ENCODE measurements around the gene RABGAP1L.
"Not testable (repeated sequence)": the region's sequence is repeated elsewhere in the genome, so short reads cannot be mapped to it uniquely, and the experiment has no call there.

The RABGAP1L gene

GRCh38 chr1:174702011-174702410 is 542.7 kb downstream of the RABGAP1L start:
- H3K4me3 ChIP-seq (ENCODE audit: low read depth, low read length), result no peak overlapping the region
- no peak for TF ChIP-seq CTCF (IDR thresholded peaks at IDR 0.05; ENCODE audit: low read depth, low read length)

DNA sequence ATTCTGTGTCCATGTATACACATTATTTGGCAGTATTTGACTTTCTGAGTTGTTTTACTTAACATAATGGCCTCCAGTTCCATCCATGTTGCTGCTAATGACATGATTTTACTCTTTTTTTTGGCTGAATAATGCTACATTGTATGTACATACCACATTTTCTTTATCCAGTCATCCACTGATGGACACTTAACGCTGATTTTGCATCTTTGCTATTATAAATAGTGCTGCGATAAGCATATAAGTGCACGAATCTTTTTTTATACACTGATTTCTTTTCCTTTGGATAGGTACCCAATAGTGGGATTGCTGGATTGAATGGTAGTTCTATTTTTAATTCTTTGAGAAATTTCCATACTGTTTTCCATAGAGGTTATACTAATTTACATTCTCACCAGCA is 544.0 kb downstream of the RABGAP1L start:
- TF ChIP-seq CTCF (IDR thresholded peaks at IDR 0.05; ENCODE audit: low read depth, low read length), result no peak

DNA sequence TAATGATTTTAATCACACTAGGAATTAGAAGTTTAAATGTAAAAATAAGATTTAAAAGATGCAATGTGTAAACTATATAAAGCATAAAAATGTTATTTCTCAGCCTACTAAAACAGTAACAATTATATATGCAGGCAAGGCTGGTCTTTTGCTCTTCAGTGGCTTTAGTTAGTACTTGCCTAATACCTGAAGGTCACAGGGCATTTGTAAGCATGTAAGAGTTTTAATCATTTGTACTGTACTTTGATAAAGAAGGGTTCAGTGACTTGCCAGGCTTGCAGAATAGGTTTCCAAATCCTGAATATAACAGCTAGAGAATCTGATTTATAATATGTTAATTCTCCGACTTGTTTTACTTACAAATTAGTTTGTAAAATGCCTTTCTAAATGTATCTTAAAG is 545.0 kb downstream of the RABGAP1L start:
- TF ChIP-seq CTCF (IDR thresholded peaks at IDR 0.05; ENCODE audit: low read depth, low read length), result no peak
- no peak overlapping the region for H3K4me3 ChIP-seq (ENCODE audit: low read depth, low read length)

More for the DNA sequence above, 544.0 kb downstream of the RABGAP1L start:
- H3K4me3 ChIP-seq (ENCODE audit: low read depth, low read length), result no peak overlapping the region

GRCh38 chr1:174710868-174711845 is 551.8 kb downstream of the RABGAP1L start:
- no peak overlapping the region for H3K4me3 ChIP-seq (ENCODE audit: low read depth, low read length)
- TF ChIP-seq CTCF (IDR thresholded peaks at IDR 0.05; ENCODE audit: low read depth, low read length), result no peak

DNA sequence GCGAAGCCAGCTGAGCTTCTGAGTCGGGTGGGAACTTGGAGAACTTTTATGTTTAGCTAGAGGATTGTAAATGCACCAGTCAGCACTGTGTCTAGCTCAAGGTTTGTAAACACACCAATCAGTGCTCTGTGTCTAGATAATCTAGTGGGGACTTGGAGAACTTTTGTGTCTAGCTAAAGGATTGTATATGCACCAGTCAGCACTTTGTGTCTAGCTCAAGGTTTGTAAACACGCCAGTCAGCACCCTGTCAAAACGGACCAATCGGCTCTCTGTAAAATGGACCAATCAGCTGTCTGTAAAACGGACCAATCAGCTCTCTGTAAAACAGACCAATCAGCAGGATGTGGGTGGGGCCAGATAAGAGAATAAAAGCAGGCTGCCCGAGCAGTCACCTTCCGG is 552.5 kb downstream of the RABGAP1L start:
- not testable (repeated sequence) for H3K4me3 ChIP-seq (ENCODE audit: low read depth, low read length)

- H3K4me3 ChIP-seq (ENCODE audit: low read depth, low read length), result no peak overlapping the region
- TF ChIP-seq CTCF (IDR thresholded peaks at IDR 0.05; ENCODE audit: low read depth, low read length), result no peak
These were observed 553.2 kb downstream of the RABGAP1L start for GRCh38 chr1:174712541-174712940.

DNA sequence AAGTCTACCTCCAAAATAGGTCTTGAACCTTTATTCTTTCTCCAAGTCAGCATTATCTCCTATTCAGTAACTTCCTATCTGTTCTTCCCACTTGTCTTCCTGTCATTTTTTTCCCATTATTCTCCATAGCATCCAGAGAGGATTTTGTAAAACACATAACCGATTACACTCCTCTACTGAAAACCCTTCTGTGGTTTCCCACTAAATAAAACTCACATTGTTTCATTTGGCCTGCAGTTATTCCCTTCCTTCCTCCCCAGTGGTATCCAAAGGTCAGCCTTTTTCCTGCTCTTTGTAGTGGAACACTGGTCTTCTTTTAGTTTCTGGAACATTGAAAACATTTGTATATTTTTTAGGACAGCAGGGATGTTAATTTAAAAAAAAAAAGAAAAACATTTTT is 554.5 kb downstream of the RABGAP1L start:
- no peak for TF ChIP-seq CTCF (IDR thresholded peaks at IDR 0.05; ENCODE audit: low read depth, low read length)

More for the DNA sequence above, 554.5 kb downstream of the RABGAP1L start:
- H3K4me3 ChIP-seq (ENCODE audit: low read depth, low read length), result no peak overlapping the region

All from WI38 (cell line).